Activated CD4-positive, alpha-beta memory T cell treated with anti-CD3 and anti-CD28 coated beads, Interleukin-2, amount 10 ng/mL, durations not matched to agents 7 days and 5 days (primary cell): ENCODE results near the gene EXOC4. TPM values are rescaled to one million over a fixed set of nuclear protein-coding genes. Genes with fewer than 3 reads are reported as not detected.

Experiments used
- CTCF ChIA-PET: fragments of 350-600 bp; sonication (Branson Sonifier 250); formaldehyde crosslinking; loops from one replicate; lab custom pipeline; 2021; ENCODE audit warnings: antibody characterized with exemption, inconsistent platforms; lab: Charles Lee
- POLR2A ChIA-PET: fragments of 350-600 bp; sonication (Branson Sonifier 250); formaldehyde crosslinking; loops from one replicate; lab custom pipeline; 2021; ENCODE audit warnings: antibody characterized with exemption; lab: Charles Lee
- DNase-seq: peaks from one replicate; pipeline ENCODE4 v3.0.0-alpha.2; 2020
- H3K27ac Mint-ChIP-seq: one replicate; pipeline ENCODE4 v1.8.0; 2021; ENCODE audit warnings: mild to moderate bottlenecking, mixed read lengths
- H3K27me3 Mint-ChIP-seq: one replicate; pipeline ENCODE4 v1.8.0; 2021; ENCODE audit warnings: mixed read lengths
- H3K36me3 Mint-ChIP-seq: one replicate; pipeline ENCODE4 v1.8.0; 2021; ENCODE audit warnings: low read depth, mixed read lengths
- H3K4me1 Mint-ChIP-seq: one replicate; pipeline ENCODE4 v1.8.0; 2021; ENCODE audit warnings: mixed read lengths
- H3K4me3 Mint-ChIP-seq: one replicate; pipeline ENCODE4 v1.8.0; 2021; ENCODE audit warnings: mild to moderate bottlenecking, mixed read lengths
- H3K9me3 Mint-ChIP-seq: one replicate; pipeline ENCODE4 v1.8.0; 2021; ENCODE audit warnings: mixed read lengths
- total RNA-seq, 2 experiments: library from RNA; stranded (reverse); gene quantifications; one replicate each; pipeline ENCODE4 v1.2.3, GENCODE V29; 2021

EXOC4 gene
- total RNA-seq, 2 experiments from 2014 or later, result 70.1 to 71.1 TPM

GRCh38 chr7:133339772-133340171 is 86.9 kb downstream of the EXOC4 start:
- H3K27ac Mint-ChIP-seq, result no peak overlapping the region
- H3K27me3 Mint-ChIP-seq, result no peaks in the 10 kb centered on the region
- H3K4me1 Mint-ChIP-seq, result no peaks in the 10 kb centered on the region
- peaks cover 50% of the 10 kb centered on the region for H3K36me3 Mint-ChIP-seq
- ChIA-PET CTCF (no interaction called here), POLR2A (no interaction called here)
- DNase-seq, result no peak
- H3K4me3 Mint-ChIP-seq, result no peak overlapping the region
- H3K9me3 Mint-ChIP-seq, result peaks cover 28% of the 10 kb centered on the region

- peaks cover 31% of the 10 kb centered on the region for H3K36me3 Mint-ChIP-seq
- H3K27me3 Mint-ChIP-seq, result no peaks in the 10 kb centered on the region
- DNase-seq, result no peak
- peaks cover 2% of the 10 kb centered on the region for H3K4me1 Mint-ChIP-seq
- H3K27ac Mint-ChIP-seq, result no peak overlapping the region
- ChIA-PET CTCF (interaction anchor here (1.0 to 1.5 kb wide), 5 partner anchors 90 to 778 kb away, joined by 3 to 6 read pairs (median 4); no protein-coding TSS in a partner anchor), POLR2A (interaction anchor here (0.8 kb wide), 1 partner anchor 92 kb away, joined by 3 read pairs; the partner anchor contains the start of gene EXOC4)
- peaks cover 17% of the 10 kb centered on the region for H3K9me3 Mint-ChIP-seq
- H3K4me3 Mint-ChIP-seq, result no peak overlapping the region
These were observed 91.4 kb downstream of the EXOC4 start for GRCh38 chr7:133344275-133344674.

GRCh38 chr7:133345690-133346421 is 93.0 kb downstream of the EXOC4 start:
- Mint-ChIP-seq H3K4me1 (peaks cover 2% of the 10 kb centered on the region), H3K4me3 (no peak overlapping the region), H3K9me3 (peaks cover 7% of the 10 kb centered on the region), H3K27me3 (no peaks in the 10 kb centered on the region), H3K27ac (no peak overlapping the region), H3K36me3 (peaks cover 17% of the 10 kb centered on the region)
- POLR2A ChIA-PET, result no interaction called here
- CTCF ChIA-PET, result interaction anchor here (1.5 kb wide), 1 partner anchor 780 kb away, joined by 4 read pairs; no protein-coding TSS in a partner anchor
- DNase-seq, result no peak

GRCh38 chr7:133348250-133348649 is 95.4 kb downstream of the EXOC4 start:
- ChIA-PET CTCF (no interaction called here), POLR2A (interaction anchor here (0.7 kb wide), 1 partner anchor 293 kb away, joined by 5 read pairs; no protein-coding TSS in a partner anchor)
- no peak for DNase-seq
- Mint-ChIP-seq H3K36me3 (peaks cover 3% of the 10 kb centered on the region), H3K4me3 (no peak overlapping the region), H3K27me3 (no peaks in the 10 kb centered on the region), H3K4me1 (peaks cover 2% of the 10 kb centered on the region), H3K9me3 (peaks cover 11% of the 10 kb centered on the region), H3K27ac (no peak overlapping the region)

- Mint-ChIP-seq H3K27ac (no peak overlapping the region), H3K36me3 (peaks cover 8% of the 10 kb centered on the region), H3K4me3 (no peak overlapping the region), H3K4me1 (peaks cover 2% of the 10 kb centered on the region), H3K9me3 (peaks cover 17% of the 10 kb centered on the region), H3K27me3 (no peaks in the 10 kb centered on the region)
- CTCF ChIA-PET, result interaction anchor here (0.6 kb wide), 1 partner anchor 1015 kb away, joined by 3 read pairs; no protein-coding TSS in a partner anchor
- no peak for DNase-seq
- POLR2A ChIA-PET, result interaction anchor here (0.7 kb wide), 1 partner anchor 292 kb away, joined by 5 read pairs; no protein-coding TSS in a partner anchor
These were observed 96.2 kb downstream of the EXOC4 start for GRCh38 chr7:133349101-133349500.

GRCh38 chr7:133352430-133352829 is 99.6 kb downstream of the EXOC4 start:
- no peaks in the 10 kb centered on the region for H3K27me3 Mint-ChIP-seq
- peaks cover 18% of the 10 kb centered on the region for H3K9me3 Mint-ChIP-seq
- peaks cover 2% of the 10 kb centered on the region for H3K4me1 Mint-ChIP-seq
- DNase-seq, result no peak
- H3K4me3 Mint-ChIP-seq, result no peak overlapping the region
- CTCF ChIA-PET, result no interaction called here
- no peak overlapping the region for H3K27ac Mint-ChIP-seq
- H3K36me3 Mint-ChIP-seq, result peaks cover 12% of the 10 kb centered on the region
- POLR2A ChIA-PET, result no interaction called here

GRCh38 chr7:133353775-133354174 is 100.9 kb downstream of the EXOC4 start:
- Mint-ChIP-seq H3K27me3 (no peaks in the 10 kb centered on the region), H3K4me1 (peaks cover 2% of the 10 kb centered on the region), H3K27ac (no peak overlapping the region), H3K4me3 (no peak overlapping the region), H3K9me3 (peaks cover 18% of the 10 kb centered on the region), H3K36me3 (peaks cover 12% of the 10 kb centered on the region)
- DNase-seq, result no peak
- ChIA-PET CTCF (no interaction called here), POLR2A (no interaction called here)

- CTCF ChIA-PET, result no interaction called here
- no peak overlapping the region for H3K27ac Mint-ChIP-seq
- peaks cover 18% of the 10 kb centered on the region for H3K9me3 Mint-ChIP-seq
These were observed 101.9 kb downstream of the EXOC4 start for GRCh38 chr7:133354546-133355324.

GRCh38 chr7:133355325-133355708 is 102.4 kb downstream of the EXOC4 start:
- no peaks in the 10 kb centered on the region for H3K4me1 Mint-ChIP-seq
- H3K36me3 Mint-ChIP-seq, result peaks cover 14% of the 10 kb centered on the region
- ChIA-PET CTCF (no interaction called here), POLR2A (no interaction called here)
- H3K27me3 Mint-ChIP-seq, result no peaks in the 10 kb centered on the region
- no peak overlapping the region for H3K4me3 Mint-ChIP-seq
- H3K27ac Mint-ChIP-seq, result no peak overlapping the region
- DNase-seq, result no peak
- H3K9me3 Mint-ChIP-seq, result peaks cover 16% of the 10 kb centered on the region

More at GRCh38 chr7:133354546-133355324, 101.9 kb downstream of the EXOC4 start:
- Mint-ChIP-seq H3K4me1 (no peaks in the 10 kb centered on the region), H3K36me3 (peaks cover 12% of the 10 kb centered on the region), H3K27me3 (no peaks in the 10 kb centered on the region), H3K4me3 (no peak overlapping the region)
- POLR2A ChIA-PET, result no interaction called here
- no peak for DNase-seq

GRCh38 chr7:133355822-133356221 is 102.9 kb downstream of the EXOC4 start:
- H3K36me3 Mint-ChIP-seq, result peaks cover 15% of the 10 kb centered on the region
- CTCF ChIA-PET, result no interaction called here
- POLR2A ChIA-PET, result no interaction called here
- no peak overlapping the region for H3K27ac Mint-ChIP-seq
- H3K4me1 Mint-ChIP-seq, result no peaks in the 10 kb centered on the region
- no peak overlapping the region for H3K4me3 Mint-ChIP-seq
- DNase-seq, result no peak
- H3K9me3 Mint-ChIP-seq, result peaks cover 13% of the 10 kb centered on the region
- no peaks in the 10 kb centered on the region for H3K27me3 Mint-ChIP-seq

GRCh38 chr7:133358708-133359107 is 105.8 kb downstream of the EXOC4 start:
- peaks cover 2% of the 10 kb centered on the region for H3K9me3 Mint-ChIP-seq
- H3K27ac Mint-ChIP-seq, result no peak overlapping the region
- H3K4me3 Mint-ChIP-seq, result no peak overlapping the region
- ChIA-PET CTCF (no interaction called here), POLR2A (no interaction called here)
- H3K36me3 Mint-ChIP-seq, result peaks cover 17% of the 10 kb centered on the region
- no peaks in the 10 kb centered on the region for H3K4me1 Mint-ChIP-seq
- no peaks in the 10 kb centered on the region for H3K27me3 Mint-ChIP-seq
- no peak for DNase-seq

GRCh38 chr7:133359449-133359848 is 106.6 kb downstream of the EXOC4 start:
- Mint-ChIP-seq H3K36me3 (peaks cover 13% of the 10 kb centered on the region), H3K4me3 (no peak overlapping the region), H3K9me3 (no peaks in the 10 kb centered on the region), H3K4me1 (no peaks in the 10 kb centered on the region), H3K27ac (no peak overlapping the region), H3K27me3 (no peaks in the 10 kb centered on the region)
- no peak for DNase-seq
- ChIA-PET CTCF (no interaction called here), POLR2A (no interaction called here)

- H3K4me1 Mint-ChIP-seq, result peaks cover 5% of the 10 kb centered on the region
- ChIA-PET POLR2A (no interaction called here), CTCF (no interaction called here)
- no peak overlapping the region for H3K4me3 Mint-ChIP-seq
- DNase-seq, result no peak
- H3K9me3 Mint-ChIP-seq, result no peaks in the 10 kb centered on the region
- H3K36me3 Mint-ChIP-seq, result peaks cover 13% of the 10 kb centered on the region
- no peak overlapping the region for H3K27ac Mint-ChIP-seq
- H3K27me3 Mint-ChIP-seq, result no peaks in the 10 kb centered on the region
These were observed 107.3 kb downstream of the EXOC4 start for GRCh38 chr7:133360201-133360600.
